Testis (tissue), 5 donors: ENCODE measurements around the gene PIEZO2. TPM values are rescaled to one million over a fixed set of nuclear protein-coding genes. Genes with fewer than 3 reads are reported as not detected.
"Not testable (repeated sequence)": the region's sequence is repeated elsewhere in the genome, so short reads cannot be mapped to it uniquely, and the experiment has no call there.

Experiments
- DNase-seq: peaks from one replicate; pipeline ENCODE4 v3.0.0-alpha.2; 2019
- H3K27ac ChIP-seq, 2 donors: fragments of 200-600 bp; sonication (generic); one replicate each; pipeline ENCODE4 v1.5.1; 2019
- H3K27me3 ChIP-seq: fragments of 200-600 bp; sonication (generic); one replicate; pipeline ENCODE4 v1.5.1; 2019
- H3K36me3 ChIP-seq: fragments of 200-600 bp; sonication (generic); one replicate; pipeline ENCODE4 v1.5.1; 2017; ENCODE audit warnings: low read depth; ENCODE audit errors: missing control alignments
- H3K4me1 ChIP-seq: fragments of 200-600 bp; sonication (generic); one replicate; pipeline ENCODE4 v1.5.1; 2019
- H3K4me3 ChIP-seq, 2 donors: fragments of 200-600 bp; sonication (generic); one replicate each; pipeline ENCODE4 v1.5.1; 2017 to 2019
- H3K9me3 ChIP-seq: fragments of 200-600 bp; sonication (generic); one replicate; pipeline ENCODE4 v1.5.1; 2017
- CTCF ChIP-seq, 3 experiments: fragments of 450-650 bp in 2 of 3; fragments of 200-600 bp in 1 of 3; sonication (generic) in 1 of 3; IDR thresholded peaks; one replicate each; pipeline ENCODE4 v1.5.1; 2016 to 2019; ENCODE audit warnings: antibody characterized with exemption in 3 of 3, mild to moderate bottlenecking in 2 of 3, moderate library complexity in 1 of 3
- POLR2A ChIP-seq: fragments of 450-650 bp; IDR thresholded peaks from one replicate; pipeline ENCODE4 v1.6.1; 2017; ENCODE audit warnings: antibody characterized with exemption, mild to moderate bottlenecking, moderate library complexity
- WGBS, 2 donors: methylation state at CpG; one replicate each; pipeline ENCODE4 v1.1.5; 2018; 5-methylcytosine and 5-hydroxymethylcytosine counted together
- intact Hi-C: fragments of 100-400 bp; cut with DNase I; formaldehyde crosslinking; loops from one replicate; pipeline ENCODE4 v1.15.1; 2023; ENCODE audit warnings: low total_unique reads
- long read RNA-seq, 2 donors: transcript quantifications; one replicate each; lab custom pipeline, GENCODE V29; 2026
- polyA plus RNA-seq: library from polyadenylated mRNA; stranded (reverse); fragments of 350-450 nt; fragmentation: Illumina TruSeq; extraction: RNeasy Lipid Tissue Mini Kit (QIAGEN cat#74804); gene quantifications from one replicate; pipeline ENCODE4 v1.2.3, GENCODE V29; 2014; ENCODE audit warnings: low read depth, low replicate concordance; ENCODE audit not compliant: insufficient read depth
- total RNA-seq, 2 donors: library from RNA; depleted of rRNA; stranded (reverse); fragments of >200 nt; gene quantifications; one replicate each; pipeline ENCODE4 v1.2.3, GENCODE V29; 2016

Gene PIEZO2
- total RNA-seq (1 to 10 TPM; 2.3 to 3.0 TPM), polyA plus RNA-seq (3.5 TPM)
- long read RNA-seq, donor 1 = 0 reads
- long read RNA-seq, donor 2 = 0 reads

- Histone ChIP-seq H3K4me1 (no peaks in the 10 kb centered on the region), H3K27ac (no peak within 1 kb of the TSS), H3K36me3 (no peaks in the 10 kb centered on the region), H3K9me3 (no peaks in the 10 kb centered on the region), H3K27me3 (no peaks in the 10 kb centered on the region), H3K4me3 (peak within 1 kb of the TSS; percentile 39 to 59)
- no peak for TF ChIP-seq POLR2A
- TF ChIP-seq CTCF (IDR thresholded peaks at IDR 0.05) = no peak
- intact Hi-C loops = no loop called here
- WGBS, 2 donors = 4 to 24% methylated on average over 7 to 42 of the region's 62 CpGs
- DNase-seq = peak; percentile 68
These were observed at the start of gene PIEZO2 for GRCh38 chr18:11149441-11150270. Gene PIEZO2 (minus strand): TSS chr18:11149569. CDS start chr18:11148588, 981 bp downstream.

GRCh38 chr18:11183637-11184036 lies 34.3 kb upstream of the PIEZO2 start:
- no peak for DNase-seq
- intact Hi-C loops = no loop called here
- TF ChIP-seq POLR2A = no peak
- TF ChIP-seq CTCF (IDR thresholded peaks at IDR 0.05) = no peak
- WGBS, 2 donors = 74 to 88% methylated on average over 2 of the region's 2 CpGs
- H3K4me3 ChIP-seq = no peak overlapping the region
- no peaks in the 10 kb centered on the region for H3K36me3 ChIP-seq
- no peaks in the 10 kb centered on the region for H3K9me3 ChIP-seq
- H3K27me3 ChIP-seq = no peaks in the 10 kb centered on the region
- H3K4me1 ChIP-seq = no peaks in the 10 kb centered on the region
- no peak overlapping the region for H3K27ac ChIP-seq

GRCh38 chr18:11181629-11182028 lies 32.3 kb upstream of the PIEZO2 start:
- H3K27me3 ChIP-seq, DNase-seq, H3K9me3 ChIP-seq, H3K27ac ChIP-seq, H3K4me3 ChIP-seq, H3K36me3 ChIP-seq, intact Hi-C loops, H3K4me1 ChIP-seq: not testable (repeated sequence)
- 75 to 100% methylated on average over 1 of the region's 1 CpG for WGBS, 2 donors

- intact Hi-C loops = no loop called here
These were observed 30.7 kb upstream of the PIEZO2 start for GRCh38 chr18:11179959-11180519.

More at GRCh38 chr18:11179959-11180519, 30.7 kb upstream of the PIEZO2 start:
- TF ChIP-seq POLR2A = no peak
- no peak for TF ChIP-seq CTCF (IDR thresholded peaks at IDR 0.05)
- Histone ChIP-seq H3K36me3 (no peaks in the 10 kb centered on the region), H3K9me3 (no peaks in the 10 kb centered on the region), H3K27ac (no peak overlapping the region), H3K4me3 (no peak overlapping the region), H3K4me1 (no peaks in the 10 kb centered on the region), H3K27me3 (no peaks in the 10 kb centered on the region)
- 72 to 74% methylated on average over 6 of the region's 6 CpGs for WGBS, 2 donors
- no peak for DNase-seq
